ENCODE measurements around the gene ATP2C2. TPM values are rescaled to one million over a fixed set of nuclear protein-coding genes. Genes with fewer than 3 reads are reported as not detected.

Gene ATP2C2
- total and polyA plus RNA-seq, 2 of the 8 experiments (the other 6 are each of a cell fraction or from before 2014, with no cell fraction given), result 1.2 to 2.8 TPM

GRCh38 chr16:84355149-84355548 lies 13.2 kb upstream of the ATP2C2 start (continued):
- TF ChIP-seq EGR1 (IDR thresholded peaks at IDR 0.05; ENCODE audit: borderline replicate concordance, low read depth, low read length) (no peak), SUZ12 (IDR thresholded peaks at IDR 0.05; ENCODE audit: low read length) (no peak), POU5F1 (IDR thresholded peaks at IDR 0.05; ENCODE audit: low read depth, low read length) (no peak)

Measured in H1 (cell line).